ENCODE data around the gene RNASE11.

DNA sequence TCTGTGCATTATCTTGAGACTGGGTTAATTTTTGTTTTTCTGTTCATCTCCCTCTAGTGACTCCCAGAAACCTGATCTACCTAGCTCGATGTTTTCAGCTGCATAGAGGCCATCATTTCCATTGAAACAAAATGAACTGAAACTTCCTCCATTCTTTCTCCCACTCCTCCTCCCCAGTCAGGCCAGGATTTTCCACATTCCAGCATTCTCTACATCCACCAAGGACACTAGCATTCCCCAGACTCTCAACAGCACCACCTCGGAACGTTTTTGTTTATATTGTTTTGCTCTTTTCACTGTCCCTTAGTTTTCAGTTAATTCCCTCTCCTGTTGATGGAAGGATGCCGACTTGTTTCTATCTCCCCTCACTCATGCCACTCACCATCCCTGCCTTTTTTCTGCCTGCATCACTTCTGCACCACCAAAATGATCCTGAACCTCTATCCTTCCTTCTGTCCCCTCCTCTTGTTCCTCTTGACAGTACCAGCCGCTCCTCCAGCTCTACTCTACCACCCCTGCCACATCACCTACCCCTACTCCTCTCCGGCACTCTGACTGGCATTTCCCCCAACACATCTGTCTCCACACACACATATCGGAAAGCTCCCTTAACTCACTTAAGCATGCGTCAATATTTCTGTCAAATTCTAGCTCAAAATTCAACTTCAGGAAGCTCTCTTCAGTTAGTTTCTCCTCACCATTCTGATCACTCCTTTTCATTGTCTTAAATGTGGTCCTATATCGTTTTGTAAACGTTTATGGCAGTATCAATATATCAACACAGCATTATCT, 40.5 kb upstream of the RNASE11 start:
- no peak for TF ChIP-seq CTCF (IDR thresholded peaks at IDR 0.05)
- TF ChIP-seq POLR2A (IDR thresholded peaks at IDR 0.05), result no peak
